ENCODE measurements around the gene DIS3L2.

DIS3L2 gene

DNA sequence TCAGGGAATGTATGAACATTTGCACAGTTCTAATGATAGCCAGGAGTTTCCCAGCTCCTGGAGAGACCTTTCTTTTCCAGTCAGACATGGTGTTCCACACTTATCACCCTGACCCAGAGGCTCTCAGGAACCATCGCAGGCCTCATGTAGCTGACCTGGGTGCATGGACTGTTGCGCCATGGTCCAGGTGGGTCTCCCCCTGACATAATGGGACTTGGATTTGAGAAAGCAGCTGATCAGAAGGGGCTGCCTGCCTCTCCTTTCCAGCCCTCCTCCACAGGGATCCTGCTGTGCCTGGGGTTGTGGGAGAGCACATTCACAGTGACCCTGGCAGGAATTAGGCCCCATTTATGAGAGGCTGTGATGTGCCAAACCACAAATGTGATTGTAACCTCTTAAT lies 283.6 kb downstream of the DIS3L2 start:
- TF ChIP-seq CTCF (IDR thresholded peaks at IDR 0.05; ENCODE audit: low read depth, low read length) (no peak), EZH2phosphoT487 (IDR thresholded peaks at IDR 0.05; ENCODE audit: low read depth) (no peak)
- Histone ChIP-seq H3K4me1 (ENCODE audit: low read length) (no peaks in the 10 kb centered on the region), H3K36me3 (replicated peaks; ENCODE audit: low read depth, low read length) (no peaks in the 10 kb centered on the region), H3K27me3 (ENCODE audit: low read depth, low read length) (no peaks in the 10 kb centered on the region), H3K79me2 (ENCODE audit: low read length) (no peaks in the 10 kb centered on the region), H3K4me3 (ENCODE audit: low read length) (no peak overlapping the region), H3K27ac (ENCODE audit: low read length) (no peak overlapping the region), H4K20me1 (ENCODE audit: insufficient read depth, low read length) (no peaks in the 10 kb centered on the region), H3K4me2 (ENCODE audit: low read length) (no peak overlapping the region), H2AFZ (ENCODE audit: low read depth, low read length) (no peak overlapping the region), H3K9ac (ENCODE audit: low read length) (no peak overlapping the region), H3K9me3 (ENCODE audit: insufficient read depth, low read length) (no peaks in the 10 kb centered on the region)

- no peaks in the 10 kb centered on the region for H3K9me3 ChIP-seq (ENCODE audit: insufficient read depth, low read length)
- H3K36me3 ChIP-seq (replicated peaks; ENCODE audit: low read depth, low read length) = no peaks in the 10 kb centered on the region
- no peak overlapping the region for H3K4me3 ChIP-seq (ENCODE audit: low read length)
- H3K27me3 ChIP-seq (ENCODE audit: low read depth, low read length) = no peaks in the 10 kb centered on the region
- no peaks in the 10 kb centered on the region for H4K20me1 ChIP-seq (ENCODE audit: insufficient read depth, low read length)
- TF ChIP-seq CTCF (IDR thresholded peaks at IDR 0.05; ENCODE audit: low read depth, low read length) (no peak), EZH2phosphoT487 (IDR thresholded peaks at IDR 0.05; ENCODE audit: low read depth) (no peak)
- no peak overlapping the region for H3K27ac ChIP-seq (ENCODE audit: low read length)
- H3K4me2 ChIP-seq (ENCODE audit: low read length) = no peak overlapping the region
- no peak overlapping the region for H2AFZ ChIP-seq (ENCODE audit: low read depth, low read length)
- H3K79me2 ChIP-seq (ENCODE audit: low read length) = no peaks in the 10 kb centered on the region
- no peaks in the 10 kb centered on the region for H3K4me1 ChIP-seq (ENCODE audit: low read length)
- no peak overlapping the region for H3K9ac ChIP-seq (ENCODE audit: low read length)
Measured at GRCh38 chr2:232246245-232246644, 284.7 kb downstream of the DIS3L2 start.

- H3K27ac ChIP-seq (ENCODE audit: low read length) = no peak overlapping the region
- H2AFZ ChIP-seq (ENCODE audit: low read depth, low read length) = no peak overlapping the region
- H4K20me1 ChIP-seq (ENCODE audit: insufficient read depth, low read length) = no peaks in the 10 kb centered on the region
- no peak overlapping the region for H3K4me3 ChIP-seq (ENCODE audit: low read length)
- H3K36me3 ChIP-seq (replicated peaks; ENCODE audit: low read depth, low read length) = no peaks in the 10 kb centered on the region
- H3K4me2 ChIP-seq (ENCODE audit: low read length) = no peak overlapping the region
- TF ChIP-seq EZH2phosphoT487 (IDR thresholded peaks at IDR 0.05; ENCODE audit: low read depth) (no peak), CTCF (IDR thresholded peaks at IDR 0.05; ENCODE audit: low read depth, low read length) (no peak)
- no peaks in the 10 kb centered on the region for H3K4me1 ChIP-seq (ENCODE audit: low read length)
- no peaks in the 10 kb centered on the region for H3K9me3 ChIP-seq (ENCODE audit: insufficient read depth, low read length)
- no peaks in the 10 kb centered on the region for H3K79me2 ChIP-seq (ENCODE audit: low read length)
- no peak overlapping the region for H3K9ac ChIP-seq (ENCODE audit: low read length)
- no peaks in the 10 kb centered on the region for H3K27me3 ChIP-seq (ENCODE audit: low read depth, low read length)
Measured at GRCh38 chr2:232249096-232249495, 287.6 kb downstream of the DIS3L2 start.

DNA sequence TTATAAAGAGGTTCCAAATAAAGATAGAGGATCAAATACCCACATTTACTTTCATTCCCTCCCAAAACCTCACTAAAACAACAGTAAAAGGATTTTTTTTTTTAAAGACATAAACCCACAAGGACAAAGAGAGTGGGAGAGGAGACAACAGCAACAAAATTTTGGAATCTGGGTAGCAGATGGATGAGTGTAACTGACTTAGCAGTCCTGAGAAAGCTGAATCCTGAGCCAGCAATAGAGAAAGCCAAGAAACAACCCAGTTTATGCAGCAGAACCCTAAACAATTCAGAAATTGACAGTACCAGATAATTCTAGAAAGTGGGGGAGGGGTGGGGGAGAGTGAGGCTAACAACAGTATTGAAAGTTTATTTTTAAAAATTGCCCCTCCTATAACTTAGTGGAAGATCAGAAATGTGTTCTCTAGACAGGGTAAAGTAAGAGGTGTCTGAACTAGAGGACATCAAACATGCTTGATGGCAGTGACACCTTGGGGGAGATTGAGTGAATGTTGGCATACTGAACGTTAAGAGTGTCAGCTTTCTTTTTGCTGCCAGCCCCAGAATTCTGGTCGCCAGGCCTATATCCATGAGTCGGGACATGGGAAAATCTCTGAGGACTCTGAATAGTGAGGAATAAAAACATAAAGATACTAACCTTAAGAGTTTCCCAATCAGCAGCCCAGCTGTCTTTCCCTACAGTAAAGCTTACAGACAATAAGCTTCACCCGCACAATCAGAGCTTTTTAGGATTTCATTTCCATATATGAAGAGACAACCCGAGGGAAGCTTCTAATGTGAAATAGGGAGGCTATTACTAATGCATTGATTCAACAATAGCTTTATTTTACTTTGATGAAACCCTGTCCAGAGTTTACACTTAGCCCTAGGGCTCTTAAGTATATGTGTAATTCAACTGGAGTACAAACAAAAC lies 289.0 kb downstream of the DIS3L2 start:
- TF ChIP-seq CTCF (IDR thresholded peaks at IDR 0.05; ENCODE audit: low read depth, low read length) (no peak), EZH2phosphoT487 (IDR thresholded peaks at IDR 0.05; ENCODE audit: low read depth) (no peak)
- Histone ChIP-seq H3K79me2 (ENCODE audit: low read length) (no peaks in the 10 kb centered on the region), H3K4me2 (ENCODE audit: low read length) (no peak overlapping the region), H3K4me1 (ENCODE audit: low read length) (no peaks in the 10 kb centered on the region), H3K4me3 (ENCODE audit: low read length) (no peak overlapping the region), H3K9me3 (ENCODE audit: insufficient read depth, low read length) (no peaks in the 10 kb centered on the region), H3K27me3 (ENCODE audit: low read depth, low read length) (no peaks in the 10 kb centered on the region), H4K20me1 (ENCODE audit: insufficient read depth, low read length) (no peaks in the 10 kb centered on the region), H3K36me3 (replicated peaks; ENCODE audit: low read depth, low read length) (no peaks in the 10 kb centered on the region), H3K27ac (ENCODE audit: low read length) (no peak overlapping the region), H2AFZ (ENCODE audit: low read depth, low read length) (no peak overlapping the region), H3K9ac (ENCODE audit: low read length) (no peak overlapping the region)

All from OCI-LY3 (cell line).